Stimulated activated CD4-positive, alpha-beta T cell treated with anti-CD3 and anti-CD28 coated beads, Interleukin-12 subunit alpha, Interleukin-12 subunit beta, amount 100 ng/mL, for 48 hours (primary cell): ENCODE data around the gene FHOD1.

ENCODE experiments used
- DNase-seq, 3 donors: peaks; one replicate each; pipeline ENCODE4 v3.0.0-alpha.2; 2020; ENCODE audit warnings: low read depth in 2 of 3, low spot score in 1 of 3

Gene FHOD1

GRCh38 chr16:67179421-67180080 is 67.7 kb downstream of the FHOD1 start:
- no peak for DNase-seq
